Psoas muscle (tissue), 8 donors: ENCODE measurements around the gene FANCD2. TPM values are rescaled to one million over a fixed set of nuclear protein-coding genes. Genes with fewer than 3 reads are reported as not detected.
A peak's percentile ranks its signal among the peaks of the same experiment; 100 is the strongest.
"Not testable (repeated sequence)": the region's sequence is repeated elsewhere in the genome, so short reads cannot be mapped to it uniquely, and the experiment has no call there.

Source experiments
- ATAC-seq, 4 donors: fragments of 200-7000 bp; cut with Tn5 transposase; one replicate each; pipeline ENCODE4 v1.9.1; 2020; ENCODE audit warnings: moderate library complexity in 3 of 4, mild to moderate bottlenecking in 2 of 4
- DNase-seq, 2 donors: peaks; one replicate each; pipeline ENCODE4 v3.0.0-alpha.2; 2020
- H3K27ac ChIP-seq: fragments of 200-600 bp; one replicate; pipeline ENCODE4 v1.8.0; 2022
- H3K27me3 ChIP-seq, 3 donors: fragments of 200-600 bp in 1 of 3; one replicate each; pipeline versions ENCODE4 v1.6.1 to v1.8.0; 2013 to 2022; ENCODE audit warnings: low read length in 2 of 3, mild to moderate bottlenecking in 2 of 3, moderate library complexity in 1 of 3; ENCODE audit not compliant: insufficient read depth in 3 of 3
- H3K36me3 ChIP-seq, 2 donors: fragments of 200-600 bp in 1 of 2; one replicate each; pipeline versions ENCODE4 v1.6.1 to v1.8.0; 2013 to 2022; ENCODE audit warnings: low read depth in 1 of 2, mild to moderate bottlenecking in 1 of 2, moderate library complexity in 1 of 2; ENCODE audit not compliant: insufficient read depth in 1 of 2
- H3K4me1 ChIP-seq: fragments of 200-600 bp; one replicate; pipeline ENCODE4 v1.8.0; 2022
- H3K4me3 ChIP-seq: fragments of 200-600 bp; one replicate; pipeline ENCODE4 v1.8.0; 2022; ENCODE audit warnings: mild to moderate bottlenecking
- H3K9me3 ChIP-seq: fragments of 200-600 bp; one replicate; pipeline ENCODE4 v1.8.0; 2022
- WGBS, 3 donors: extraction: QIAGEN DNeasy Blood & Tissue Kit; methylation state at CpG; one replicate each; pipeline versions ENCODE4 v1.1.6 to v1.1.7; 2013; 5-methylcytosine and 5-hydroxymethylcytosine counted together
- intact Hi-C, 2 donors: fragments of 100-400 bp; cut with DNase I; formaldehyde crosslinking; loops; one replicate each; pipeline versions ENCODE4 v1.11.0 to v1.14.2; 2022
- polyA plus RNA-seq, 3 donors: library from polyadenylated mRNA; stranded (reverse); fragments of 200-250 nt; gene quantifications; one replicate each; pipeline ENCODE4 v1.2.3, GENCODE V29; 2013
- total RNA-seq, 4 donors: library from RNA; stranded (reverse); fragmentation: NEBNext Ultra II Directional in 2 of 4; extraction: Animal tissue kit (Norgen Biotek cat#: 25700) in 2 of 4; gene quantifications; one replicate each; pipeline versions ENCODE4 v1.2.1 to v1.2.4, GENCODE V29; 2021 to 2023
- TF ChIP-seq, protein P1 (sequence below): fragments of 200-600 bp; IDR thresholded peaks from one replicate; pipeline ENCODE4 v1.8.0; 2022; ENCODE audit warnings: antibody characterized with exemption
- donor health status: healthy with polysubstance abuse.
- donor health status: DM: no; HTN: no; CAD: no; lungs with moderate emphysema.
- donor health status: Bipolar disorder and iron deficiency.
- donor health status: healthy.
- donor health status: DM: yes; HTN: yes; CAD: no.
- donor health status: DM: no; HTN: no; CAD: no.
- donor health status: DM: no; HTN: no; CAD: no.
- donor health status: DM: yes; HTN: yes; CAD: no.

FANCD2 gene
- total and polyA plus RNA-seq, 7 donors: 0.08 to 1.0 (median 0.58) TPM

DNA sequence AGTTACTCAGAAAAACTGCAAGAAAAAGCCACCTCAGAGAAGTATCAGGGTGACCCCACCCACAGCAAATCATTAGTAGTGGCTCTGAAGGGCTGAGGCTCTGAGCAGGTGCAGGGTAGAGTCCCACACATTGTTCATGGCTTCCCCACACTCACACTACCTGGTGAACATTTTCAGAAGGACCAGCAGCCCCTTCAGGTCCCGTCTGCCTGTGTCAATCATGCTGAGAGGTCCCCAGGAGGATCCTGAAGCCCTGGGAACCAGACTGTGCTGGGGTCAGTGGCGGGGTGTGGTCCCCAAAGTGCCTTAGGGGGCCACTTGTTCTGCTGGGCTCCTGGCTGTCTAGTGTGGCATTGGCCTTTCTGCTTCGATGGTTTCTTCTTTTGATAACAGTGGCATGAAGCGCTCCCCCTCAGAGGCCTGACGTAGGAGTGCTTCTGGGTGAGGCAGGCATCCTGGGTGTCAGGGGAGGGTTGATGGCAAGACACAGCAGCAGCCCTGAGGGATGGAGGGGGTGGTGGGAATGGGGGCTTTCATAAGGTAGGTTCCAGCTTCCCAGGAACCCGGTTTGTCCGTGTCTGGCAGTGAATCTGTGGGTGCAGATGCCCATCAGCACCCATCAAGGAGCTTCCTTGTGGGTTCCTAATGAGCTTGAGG is 19.0 kb upstream of the FANCD2 start:
- intact Hi-C loops: no loop called here
- WGBS, 3 donors: 81 to 85% (median 83%) methylated on average over 7 of the region's 7 CpGs
- ATAC-seq (no peak), DNase-seq (peak in 1 of 2 donors; percentile 18)
- H3K36me3 ChIP-seq: no peaks in the 10 kb centered on the region
- TF ChIP-seq, protein P1, sequence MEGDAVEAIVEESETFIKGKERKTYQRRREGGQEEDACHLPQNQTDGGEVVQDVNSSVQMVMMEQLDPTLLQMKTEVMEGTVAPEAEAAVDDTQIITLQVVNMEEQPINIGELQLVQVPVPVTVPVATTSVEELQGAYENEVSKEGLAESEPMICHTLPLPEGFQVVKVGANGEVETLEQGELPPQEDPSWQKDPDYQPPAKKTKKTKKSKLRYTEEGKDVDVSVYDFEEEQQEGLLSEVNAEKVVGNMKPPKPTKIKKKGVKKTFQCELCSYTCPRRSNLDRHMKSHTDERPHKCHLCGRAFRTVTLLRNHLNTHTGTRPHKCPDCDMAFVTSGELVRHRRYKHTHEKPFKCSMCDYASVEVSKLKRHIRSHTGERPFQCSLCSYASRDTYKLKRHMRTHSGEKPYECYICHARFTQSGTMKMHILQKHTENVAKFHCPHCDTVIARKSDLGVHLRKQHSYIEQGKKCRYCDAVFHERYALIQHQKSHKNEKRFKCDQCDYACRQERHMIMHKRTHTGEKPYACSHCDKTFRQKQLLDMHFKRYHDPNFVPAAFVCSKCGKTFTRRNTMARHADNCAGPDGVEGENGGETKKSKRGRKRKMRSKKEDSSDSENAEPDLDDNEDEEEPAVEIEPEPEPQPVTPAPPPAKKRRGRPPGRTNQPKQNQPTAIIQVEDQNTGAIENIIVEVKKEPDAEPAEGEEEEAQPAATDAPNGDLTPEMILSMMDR: no peak
- no peaks in the 10 kb centered on the region for H3K9me3 ChIP-seq
- H3K4me1 ChIP-seq: peaks cover 23% of the 10 kb centered on the region
- H3K4me3 ChIP-seq: no peak overlapping the region
- H3K27me3 ChIP-seq: no peaks in the 10 kb centered on the region
- H3K27ac ChIP-seq: no peak overlapping the region

DNA sequence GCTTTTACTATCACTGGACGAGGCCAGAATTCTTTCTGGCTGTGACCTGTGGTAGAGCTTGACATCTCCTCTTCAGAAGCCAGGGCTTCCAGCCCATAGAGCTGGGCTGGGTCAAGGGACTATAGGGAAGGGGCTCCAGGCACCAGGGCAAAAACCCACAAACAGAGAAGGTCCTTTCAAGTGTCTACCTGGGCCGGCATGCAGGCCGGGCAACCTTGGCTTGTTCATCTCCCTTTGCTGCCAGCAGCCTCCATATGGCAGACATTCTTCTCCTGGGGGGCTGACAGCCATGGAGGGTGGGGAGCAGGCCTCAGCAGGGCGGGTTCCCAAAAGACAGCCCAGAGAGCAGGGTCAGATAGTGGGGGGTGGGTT is 18.0 kb upstream of the FANCD2 start:
- H3K36me3 ChIP-seq, H3K27me3 ChIP-seq, intact Hi-C loops, H3K9me3 ChIP-seq, ATAC-seq: not testable (repeated sequence)
- H3K4me3 ChIP-seq: peak overlapping the region; percentile 81
- H3K4me1 ChIP-seq: peaks cover 23% of the 10 kb centered on the region
- 54 to 56% (median 55%) methylated on average over 4 of the region's 4 CpGs for WGBS, 3 donors
- DNase-seq: peak in 1 of 2 donors; percentile 24
- H3K27ac ChIP-seq: peak overlapping the region; percentile 77

DNA sequence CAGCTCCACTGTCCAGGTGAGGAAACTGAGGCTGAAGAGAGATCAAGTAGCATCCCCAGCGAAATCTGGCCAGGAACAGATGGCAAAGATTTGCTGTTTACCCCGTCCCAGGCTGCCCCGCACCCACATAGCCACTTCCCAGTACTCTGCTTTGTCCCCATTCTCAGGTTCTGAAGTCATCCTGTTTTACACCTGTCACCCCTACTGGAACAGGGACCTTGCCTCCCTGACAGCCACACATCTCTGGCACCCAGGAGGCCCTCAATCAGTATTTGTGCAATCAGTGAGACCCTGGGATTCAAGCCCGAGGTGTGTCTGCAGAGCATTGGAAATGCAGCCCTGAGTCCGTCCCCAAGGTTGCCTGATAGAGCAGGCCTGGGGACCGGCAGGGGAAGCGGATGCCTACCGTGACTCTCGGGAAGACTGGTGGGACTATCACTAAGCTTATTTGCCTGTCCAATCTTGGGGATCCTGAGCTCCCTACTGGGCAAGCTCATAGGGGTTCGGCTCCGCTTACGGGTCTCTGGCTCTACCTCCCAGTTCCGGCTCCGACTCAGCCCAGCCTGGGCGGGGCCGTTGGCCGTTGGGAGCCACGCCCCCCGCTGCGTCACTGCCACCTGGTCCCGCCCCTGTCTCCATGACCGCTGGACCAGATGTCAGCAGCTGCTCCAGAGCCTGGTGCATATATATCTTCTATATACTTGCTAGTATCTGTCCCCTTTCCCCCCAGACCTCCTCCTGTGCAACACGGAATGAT is 17.5 kb upstream of the FANCD2 start:
- Histone ChIP-seq H3K4me1 (peaks cover 23% of the 10 kb centered on the region), H3K27me3 (no peaks in the 10 kb centered on the region), H3K9me3 (no peaks in the 10 kb centered on the region), H3K4me3 (peak overlapping the region; percentile 81), H3K27ac (peak overlapping the region; percentile 77), H3K36me3 (no peaks in the 10 kb centered on the region)
- TF ChIP-seq, protein P1: no peak
- intact Hi-C loops: no loop called here
- 6 to 10% (median 7%) methylated on average over 17 to 23 of the region's 23 CpGs for WGBS, 3 donors
- DNase-seq: peak; percentile 86 to 92
- peak; percentile 71 to 84 (median 78) for ATAC-seq

DNA sequence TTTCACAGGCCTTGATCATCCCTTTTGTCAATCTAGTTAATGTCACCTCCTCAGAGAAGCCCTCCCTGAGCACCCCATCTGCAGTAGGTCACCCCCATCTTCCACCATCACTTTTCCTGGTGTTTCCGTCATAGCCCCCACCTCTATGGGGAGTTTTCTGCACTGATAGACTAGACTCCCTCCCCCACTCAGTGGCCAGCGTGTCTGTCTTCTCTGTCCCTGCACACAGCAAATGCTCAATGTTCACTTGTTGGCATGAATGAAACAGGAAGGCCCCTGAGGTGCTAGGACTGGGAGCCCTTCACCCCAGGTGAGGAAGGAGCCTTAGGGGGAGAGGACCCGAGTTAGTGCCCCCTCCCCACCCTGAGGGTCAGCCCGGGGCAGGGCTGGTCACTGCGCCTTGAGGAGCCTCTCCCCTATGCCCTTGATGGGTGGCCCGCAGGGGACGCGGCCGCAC is 15.8 kb upstream of the FANCD2 start:
- intact Hi-C loops: no loop called here
- H3K4me1 ChIP-seq: peaks cover 30% of the 10 kb centered on the region
- DNase-seq (no peak), ATAC-seq (no peak)
- no peaks in the 10 kb centered on the region for H3K9me3 ChIP-seq
- H3K36me3 ChIP-seq: no peaks in the 10 kb centered on the region
- no peaks in the 10 kb centered on the region for H3K27me3 ChIP-seq
- peak overlapping the region; percentile 81 for H3K4me3 ChIP-seq
- TF ChIP-seq, protein P1: no peak
- H3K27ac ChIP-seq: peak overlapping the region; percentile 63
- 5 to 9% (median 6%) methylated on average over 9 of the region's 9 CpGs for WGBS, 3 donors

DNA sequence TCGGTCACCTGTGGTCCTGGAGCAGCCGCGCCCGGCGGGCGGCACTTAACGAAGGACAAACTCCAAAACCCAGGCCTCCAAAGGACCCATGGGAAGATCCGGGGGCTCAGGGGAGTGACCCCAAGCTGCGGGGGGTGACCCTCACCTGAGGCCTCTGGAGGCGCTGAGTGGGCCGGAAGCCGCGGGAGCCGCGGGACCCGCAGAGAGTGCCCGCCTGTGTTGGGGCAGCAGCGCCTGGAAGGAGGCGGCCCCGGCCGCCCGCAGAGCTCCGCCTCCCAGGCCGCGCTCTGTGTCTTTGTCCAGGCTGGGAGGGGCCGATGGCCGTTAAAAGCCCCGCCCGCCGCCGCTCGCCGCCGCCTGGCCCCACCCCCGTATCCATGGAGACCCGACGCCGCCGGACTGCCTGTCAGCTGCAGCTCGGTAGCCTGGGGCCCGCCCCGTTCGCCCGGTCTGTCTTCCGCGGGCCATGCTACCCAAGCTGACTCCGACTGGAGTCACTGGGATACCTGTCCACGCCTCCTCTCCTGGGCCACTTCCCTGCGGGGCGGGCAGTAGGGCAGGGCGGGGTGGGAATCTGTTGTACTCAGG is 15.3 kb upstream of the FANCD2 start:
- H3K36me3 ChIP-seq: no peaks in the 10 kb centered on the region
- no peaks in the 10 kb centered on the region for H3K27me3 ChIP-seq
- peaks cover 34% of the 10 kb centered on the region for H3K4me1 ChIP-seq
- WGBS, 3 donors: 0 to 1% (median 0%) methylated on average over 26 to 51 of the region's 51 CpGs
- peak overlapping the region; percentile 81 for H3K4me3 ChIP-seq
- TF ChIP-seq, protein P1: no peak
- no peaks in the 10 kb centered on the region for H3K9me3 ChIP-seq
- DNase-seq: peak; percentile 97 to 99
- H3K27ac ChIP-seq: peak overlapping the region; percentile 63
- ATAC-seq: peak; percentile 91 to 93 (median 92)
- intact Hi-C loops: no loop called here
